NCI-H146 (cell line): ENCODE results near the gene POMT1.
"Not testable (repeated sequence)": the region's sequence is repeated elsewhere in the genome, so short reads cannot be mapped to it uniquely, and the experiment has no call there.

Experiments used
- DNase-seq: peaks from one replicate; lab custom pipeline; 2025; lab: John Stamatoyannopoulos, UW

The POMT1 gene, protein sequence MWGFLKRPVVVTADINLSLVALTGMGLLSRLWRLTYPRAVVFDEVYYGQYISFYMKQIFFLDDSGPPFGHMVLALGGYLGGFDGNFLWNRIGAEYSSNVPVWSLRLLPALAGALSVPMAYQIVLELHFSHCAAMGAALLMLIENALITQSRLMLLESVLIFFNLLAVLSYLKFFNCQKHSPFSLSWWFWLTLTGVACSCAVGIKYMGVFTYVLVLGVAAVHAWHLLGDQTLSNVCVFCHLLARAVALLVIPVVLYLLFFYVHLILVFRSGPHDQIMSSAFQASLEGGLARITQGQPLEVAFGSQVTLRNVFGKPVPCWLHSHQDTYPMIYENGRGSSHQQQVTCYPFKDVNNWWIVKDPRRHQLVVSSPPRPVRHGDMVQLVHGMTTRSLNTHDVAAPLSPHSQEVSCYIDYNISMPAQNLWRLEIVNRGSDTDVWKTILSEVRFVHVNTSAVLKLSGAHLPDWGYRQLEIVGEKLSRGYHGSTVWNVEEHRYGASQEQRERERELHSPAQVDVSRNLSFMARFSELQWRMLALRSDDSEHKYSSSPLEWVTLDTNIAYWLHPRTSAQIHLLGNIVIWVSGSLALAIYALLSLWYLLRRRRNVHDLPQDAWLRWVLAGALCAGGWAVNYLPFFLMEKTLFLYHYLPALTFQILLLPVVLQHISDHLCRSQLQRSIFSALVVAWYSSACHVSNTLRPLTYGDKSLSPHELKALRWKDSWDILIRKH

GRCh38 chr9:131502781-131503625, at the start of gene POMT1:
POMT1 (plus strand) TSS chr9:131502918; CDS start chr9:131504219, 1,301 bp downstream.
- DNase-seq, result peak; percentile 84

GRCh38 chr9:131454028-131454427, 48.7 kb upstream of the POMT1 start:
- no peak for DNase-seq

DNA sequence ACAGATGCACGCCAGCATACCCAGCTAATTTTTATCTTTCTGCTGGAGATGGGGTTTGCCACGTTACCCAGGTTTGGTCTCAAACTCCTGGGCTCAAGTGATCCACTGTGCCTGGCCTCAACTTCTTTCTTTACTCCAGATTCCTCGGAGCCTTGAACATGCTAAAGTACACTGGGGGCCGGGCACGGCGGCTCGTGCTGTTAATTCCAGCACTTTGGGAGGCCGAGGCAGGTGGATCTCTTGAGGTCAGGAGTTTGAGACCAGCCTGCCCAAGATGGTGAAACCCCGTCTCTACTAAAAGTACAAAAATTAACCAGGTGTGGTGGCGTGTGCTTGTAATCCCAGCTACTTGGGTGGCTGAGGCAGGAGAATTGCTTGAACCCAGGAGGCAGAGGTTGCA, 47.1 kb upstream of the POMT1 start:
- DNase-seq, result not testable (repeated sequence)

DNA sequence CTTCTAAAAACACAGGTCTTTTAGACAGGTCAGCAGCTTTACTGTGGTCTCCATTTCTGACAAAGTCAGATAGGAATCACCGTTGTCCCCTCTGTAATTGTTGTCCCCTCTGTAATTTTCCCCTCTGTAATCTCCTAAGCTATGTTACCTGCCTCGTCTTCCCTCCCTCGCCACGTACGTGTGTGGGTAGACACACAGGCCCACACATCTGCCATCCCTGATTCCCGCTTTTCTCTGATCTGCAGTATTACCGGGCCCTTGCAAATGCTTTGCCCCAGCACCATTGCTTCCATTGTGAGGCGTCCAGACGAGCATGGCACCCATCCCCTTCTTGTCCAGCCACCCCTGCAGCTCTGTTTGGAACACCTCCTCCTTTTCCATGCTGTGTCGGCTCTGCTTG, 45.0 kb upstream of the POMT1 start:
- no peak for DNase-seq

GRCh38 chr9:131459056-131459455, 43.7 kb upstream of the POMT1 start:
- no peak for DNase-seq

DNA sequence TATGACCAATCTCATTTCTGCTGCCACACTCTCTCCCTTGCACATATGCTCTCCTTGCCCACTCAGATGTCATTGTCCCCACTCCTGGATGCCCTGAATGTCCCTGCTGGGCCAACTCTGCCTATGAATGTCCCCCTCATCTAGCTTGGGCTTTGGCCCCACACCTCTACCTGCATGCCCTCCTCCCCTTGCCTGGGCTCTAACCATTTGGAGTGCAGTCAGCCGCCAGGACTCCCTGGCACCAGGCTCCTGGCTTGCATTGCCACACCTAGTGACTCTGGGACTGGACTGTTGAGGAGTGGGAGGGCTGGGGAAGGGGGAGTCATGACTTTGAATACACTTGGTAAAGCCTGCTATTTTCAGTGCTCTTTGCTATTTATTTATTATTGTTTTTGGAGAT, 41.6 kb upstream of the POMT1 start:
- DNase-seq, result no peak

GRCh38 chr9:131464354-131465000, 38.2 kb upstream of the POMT1 start:
- DNase-seq, result no peak

DNA sequence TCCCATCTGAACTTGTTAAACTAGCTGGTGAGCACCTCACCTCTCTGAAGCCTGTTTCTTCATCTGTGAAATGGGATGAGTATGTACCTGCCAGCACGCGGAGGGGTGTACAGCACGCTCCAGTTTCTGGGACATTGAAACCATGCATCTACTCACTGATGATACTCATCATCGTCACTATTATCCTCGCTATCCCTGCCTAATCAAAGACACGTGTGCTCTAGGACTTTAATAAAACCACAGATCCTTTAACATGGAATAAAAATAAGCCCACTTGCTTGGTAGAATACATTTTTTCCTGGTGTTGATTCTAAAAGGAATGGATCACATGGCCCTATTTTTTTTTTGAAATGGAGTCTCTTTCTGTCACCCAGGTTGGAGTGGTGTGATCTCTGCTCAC, 37.3 kb upstream of the POMT1 start:
- DNase-seq, result no peak

- DNase-seq, result no peak
Observed at GRCh38 chr9:131467214-131467935, 35.3 kb upstream of the POMT1 start.

- no peak for DNase-seq
Observed at GRCh38 chr9:131468031-131468430, 34.7 kb upstream of the POMT1 start.

GRCh38 chr9:131469356-131469755, 33.4 kb upstream of the POMT1 start:
- no peak for DNase-seq

DNA sequence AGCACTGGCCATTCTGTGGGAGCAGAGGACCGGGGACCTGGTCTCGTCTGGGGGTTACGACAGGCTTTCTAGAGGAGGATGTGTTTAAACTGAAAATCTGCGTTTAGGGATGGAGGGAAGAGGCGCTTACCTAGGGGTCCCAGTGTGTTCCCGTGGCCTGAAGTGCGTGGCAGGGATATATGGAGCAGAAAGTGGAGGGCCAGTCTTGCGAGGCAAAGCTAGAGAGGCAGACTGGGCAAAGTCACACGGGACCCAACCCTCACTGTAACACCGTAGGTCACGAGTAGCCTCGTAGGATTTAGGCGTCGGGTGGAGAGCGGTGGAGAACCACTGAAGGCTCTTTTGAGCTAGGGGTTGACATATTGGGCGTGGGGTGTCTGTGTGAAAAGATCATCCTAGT, 32.8 kb upstream of the POMT1 start:
- DNase-seq, result no peak

- no peak for DNase-seq
Observed at GRCh38 chr9:131470581-131470991, 32.1 kb upstream of the POMT1 start.

DNA sequence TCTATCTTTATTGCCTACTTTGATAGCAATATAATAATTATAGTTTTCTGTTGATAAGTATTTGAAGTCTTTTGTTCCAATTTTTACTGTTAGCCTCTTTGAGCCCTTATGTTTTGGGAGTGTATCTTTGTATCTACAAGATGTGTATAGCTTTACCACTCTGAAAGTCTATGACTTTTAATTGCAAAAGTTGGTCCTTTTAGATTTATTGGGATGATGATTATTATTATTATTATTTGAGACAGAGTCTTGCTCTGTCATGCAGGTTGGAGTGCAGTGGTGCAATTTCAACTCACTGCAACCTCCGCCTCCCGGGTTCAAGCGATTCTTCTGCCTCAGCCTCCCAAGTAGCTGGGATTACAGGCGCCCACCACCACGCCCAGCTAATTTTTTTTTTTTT, 30.6 kb upstream of the POMT1 start:
- not testable (repeated sequence) for DNase-seq

- DNase-seq, result no peak
Observed at GRCh38 chr9:131473198-131473885, 29.4 kb upstream of the POMT1 start.

DNA sequence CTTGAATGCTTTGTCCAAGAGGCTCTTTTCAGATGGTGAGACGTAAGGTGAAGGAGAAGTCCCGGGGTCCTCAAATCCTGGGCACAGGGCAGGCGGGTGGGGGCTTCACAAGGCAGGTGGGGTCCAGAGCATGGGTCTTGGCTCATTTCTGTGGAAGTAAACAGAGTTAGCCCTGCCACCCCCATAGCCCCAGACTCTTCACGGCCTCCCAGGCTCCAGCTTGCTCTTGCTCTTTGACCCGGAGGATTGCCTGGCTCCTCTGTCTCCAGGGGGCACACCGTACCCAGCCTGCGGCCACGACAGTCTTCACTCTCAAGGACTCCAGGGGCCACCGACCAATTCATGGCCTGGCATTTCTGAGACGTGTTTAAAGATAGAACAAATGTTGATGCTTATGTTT, 28.8 kb upstream of the POMT1 start:
- no peak for DNase-seq

- no peak for DNase-seq
Observed at GRCh38 chr9:131474711-131475110, 28.0 kb upstream of the POMT1 start.

GRCh38 chr9:131475111-131475955, 27.4 kb upstream of the POMT1 start:
- DNase-seq, result no peak

DNA sequence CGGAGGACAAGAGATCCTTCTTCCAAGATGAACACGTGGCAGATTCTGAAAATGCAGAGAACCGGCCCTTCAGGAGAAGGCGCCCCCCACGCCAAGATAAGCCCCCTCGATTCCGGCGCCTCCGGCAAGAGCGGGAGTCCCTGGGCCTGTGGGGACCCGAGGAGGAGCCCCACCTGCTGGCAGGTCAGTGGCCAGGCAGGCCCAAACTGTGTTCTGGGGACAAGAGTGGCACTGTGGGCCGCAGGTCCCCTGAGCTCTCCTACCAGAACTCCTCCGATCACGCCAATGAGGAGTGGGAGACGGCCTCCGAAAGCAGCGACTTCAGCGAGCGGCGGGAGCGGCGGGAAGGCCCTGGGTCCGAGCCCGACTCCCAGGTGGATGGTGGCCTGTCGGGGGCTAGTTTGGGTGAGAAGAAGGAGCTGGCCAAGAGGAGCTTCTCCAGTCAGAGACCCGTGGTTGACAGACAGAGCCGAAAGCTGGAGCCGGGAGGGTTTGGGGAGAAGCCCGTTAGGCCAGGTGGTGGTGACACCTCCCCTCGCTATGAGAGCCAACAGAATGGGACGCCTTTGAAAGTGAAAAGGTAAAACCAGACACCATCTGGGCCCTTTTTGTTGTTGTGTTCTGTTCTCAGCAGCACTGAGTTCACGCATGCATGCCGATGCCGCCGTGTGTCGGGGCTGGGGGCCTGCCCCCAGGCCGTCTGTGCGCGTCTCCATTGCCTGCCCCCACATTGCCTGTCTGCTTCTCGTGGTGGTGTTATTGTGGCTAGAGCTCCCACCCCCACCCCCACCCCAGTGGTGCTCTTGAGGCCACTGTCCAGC, 26.6 kb upstream of the POMT1 start:
- no peak for DNase-seq
